DOHH2 (cell line): Measurements from ENCODE around the gene SLC33A1.

Experiments used
- CTCF ChIP-seq: fragments of 200-600 bp; sonication (generic); IDR thresholded peaks from one replicate; pipeline ENCODE4 v1.5.1; 2014; ENCODE audit warnings: antibody characterized with exemption, mild to moderate bottlenecking, low read depth, low read length; ENCODE audit not compliant: poor library complexity, severe bottlenecking
- EZH2phosphoT487 ChIP-seq: fragments of 200-600 bp; sonication (generic); IDR thresholded peaks from 2 replicates; pipeline ENCODE4 v1.6.1; 2017; ENCODE audit warnings: borderline replicate concordance, mild to moderate bottlenecking, antibody characterized with exemption, low read length, moderate library complexity, mixed read lengths

- TF ChIP-seq CTCF (no peak), EZH2phosphoT487 (no peak)
Measured at GRCh38 chr3:155871746-155872158, 17.5 kb upstream of the SLC33A1 start.
